ENCODE data around the gene ZMYND10.

- TF ChIP-seq CTCF (IDR thresholded peaks at IDR 0.05; ENCODE audit: extremely low read depth in 1 of 2, insufficient read depth in 1 of 2, low read depth in 1 of 2, low read length in 2 of 2) (no peak), POLR2A (IDR thresholded peaks at IDR 0.05; ENCODE audit: low read depth, low read length) (no peak), FOS (IDR thresholded peaks at IDR 0.05; ENCODE audit: borderline replicate concordance, insufficient read depth, low read length) (no peak), POLR2AphosphoS5 (IDR thresholded peaks at IDR 0.05; ENCODE audit: insufficient read depth, low read depth, low read length) (no peak), JUN (IDR thresholded peaks at IDR 0.05; ENCODE audit: borderline replicate concordance, insufficient read depth, insufficient read length, low read depth) (no peak), MYC (IDR thresholded peaks at IDR 0.05; ENCODE audit: low read depth, low read length) (no peak), EZH2 (IDR thresholded peaks at IDR 0.05; ENCODE audit: borderline replicate concordance, low read depth, low read length, severe bottlenecking) (no peak), MAX (IDR thresholded peaks at IDR 0.05; ENCODE audit: insufficient read depth, insufficient read length) (no peak)
Observed at GRCh38 chr3:50330330-50330729, 15.2 kb downstream of the ZMYND10 start.

All from endothelial cell of umbilical vein (primary cell).